OCI-LY7 (cell line): ENCODE measurements around the gene P3H3. TPM values are rescaled to one million over a fixed set of nuclear protein-coding genes. Genes with fewer than 3 reads are reported as not detected.

Source experiments
- BruUV-seq: library from RNA; stranded (reverse); fragments of 400-500 nt; replicated peaks from 2 replicates; lab custom pipeline; 2021; lab: Mats Ljungman, UMichigan
- CTCF ChIA-PET: fragments of 300-600 bp; sonication (Branson Sonifier 250); formaldehyde crosslinking; loops from one replicate; lab custom pipeline; 2022; ENCODE audit warnings: antibody characterized with exemption; ENCODE audit not compliant: unreplicated experiment; lab: Charles Lee
- POLR2A ChIA-PET: fragments of 300-600 bp; sonication (Branson Sonifier 250); formaldehyde crosslinking; loops from one replicate; lab custom pipeline; 2022; ENCODE audit warnings: antibody characterized with exemption; lab: Charles Lee
- DNase-seq: peaks from one replicate; pipeline ENCODE4 v3.0.0-alpha.2; 2015; ENCODE audit warnings: low spot score
- H2AFZ ChIP-seq: fragments of 200-600 bp; sonication (generic), shearing (Covaris generic); 2 replicates; pipeline ENCODE4 v1.6.1; 2014; ENCODE audit warnings: mild to moderate bottlenecking, antibody characterized with exemption, low read length, moderate library complexity
- H3K27ac ChIP-seq: fragments of 200-600 bp; sonication (generic); 2 replicates; pipeline ENCODE4 v1.5.1; 2014; ENCODE audit warnings: mixed run types, low read depth, mild to moderate bottlenecking, moderate library complexity, low read length, inconsistent platforms; ENCODE audit not compliant: poor library complexity, severe bottlenecking
- H3K36me3 ChIP-seq: fragments of 200-600 bp; sonication (generic); 2 replicates; pipeline ENCODE4 v1.6.1; 2014; ENCODE audit warnings: mild to moderate bottlenecking, antibody characterized with exemption, low read length, moderate library complexity, mixed read lengths; ENCODE audit not compliant: insufficient read depth
- H3K4me1 ChIP-seq: fragments of 200-600 bp; sonication (generic); 2 replicates; pipeline ENCODE4 v1.5.1; 2014; ENCODE audit warnings: mild to moderate bottlenecking, low read length; ENCODE audit not compliant: insufficient read depth, poor library complexity, severe bottlenecking
- H3K4me2 ChIP-seq: fragments of 200-600 bp; sonication (generic); 2 replicates; pipeline ENCODE4 v1.6.1; 2014; ENCODE audit warnings: mild to moderate bottlenecking, low read length
- H3K4me3 ChIP-seq: fragments of 200-600 bp; sonication (generic); 2 replicates; pipeline ENCODE4 v1.5.1; 2014; ENCODE audit warnings: mild to moderate bottlenecking, low read depth, low read length; ENCODE audit not compliant: poor library complexity, severe bottlenecking
- H3K79me2 ChIP-seq: fragments of 200-600 bp; sonication (generic); 2 replicates; pipeline ENCODE4 v1.6.1; 2016; ENCODE audit warnings: low read depth, mild to moderate bottlenecking, low read length, moderate library complexity, mixed read lengths; ENCODE audit not compliant: insufficient read depth
- H3K9me2 ChIP-seq: fragments of 200-600 bp; sonication (generic); 2 replicates; pipeline ENCODE4 v1.6.1; 2016; ENCODE audit warnings: mild to moderate bottlenecking, low read length, mixed read lengths; ENCODE audit not compliant: insufficient read depth
- H3K9me3 ChIP-seq: fragments of 200-600 bp; sonication (generic); 2 replicates; pipeline ENCODE4 v1.6.1; 2014; ENCODE audit warnings: mild to moderate bottlenecking, mixed run types, low read length, mixed read lengths
- H4K20me1 ChIP-seq: fragments of 200-600 bp; sonication (generic); 2 replicates; pipeline ENCODE4 v1.6.1; 2014; ENCODE audit warnings: mild to moderate bottlenecking, antibody characterized with exemption, low read length, moderate library complexity, mixed read lengths; ENCODE audit not compliant: insufficient read depth
- CTCF ChIP-seq: fragments of 200-600 bp; sonication (generic); conservative IDR thresholded peaks from 2 replicates; pipeline ENCODE4 v1.5.1; 2014; ENCODE audit warnings: mild to moderate bottlenecking, antibody characterized with exemption, low read length, moderate library complexity, mixed read lengths
- EZH2phosphoT487 ChIP-seq: fragments of 200-600 bp; sonication (generic); IDR thresholded peaks from 2 replicates; pipeline ENCODE4 v1.6.1; 2018; ENCODE audit warnings: low read depth, borderline replicate concordance, mild to moderate bottlenecking, mixed run types, antibody characterized with exemption, low read length, moderate library complexity, mixed read lengths
- intact Hi-C: fragments of 100-400 bp; cut with micrococcal nuclease; formaldehyde crosslinking; loops from one replicate; pipeline ENCODE4 v1.10.0; 2022; ENCODE audit not compliant: unreplicated experiment
- total RNA-seq, 2 experiments: library from RNA; depleted of rRNA in 1 of 2; stranded (reverse); fragments of >200 nt in 1 of 2; shearing (Covaris generic) in 1 of 2; gene quantifications; 2 replicates each; pipeline ENCODE4 v1.2.3, GENCODE V29; 2014 to 2022

Gene P3H3
- total RNA-seq, 2 experiments from 2014 or later: 0.93 to 1.0 TPM

GRCh38 chr12:6795088-6795487 lies 33.1 kb upstream of the P3H3 start:
- intact Hi-C loops: no loop called here
- H3K4me3 ChIP-seq: no peak overlapping the region
- H3K9me2 ChIP-seq: no peaks in the 10 kb centered on the region
- peaks cover 14% of the 10 kb centered on the region for H3K4me1 ChIP-seq
- H4K20me1 ChIP-seq: no peaks in the 10 kb centered on the region
- no peaks in the 10 kb centered on the region for H3K79me2 ChIP-seq
- BruUV-seq: no TSS peak
- no peak overlapping the region for H3K4me2 ChIP-seq
- no peaks in the 10 kb centered on the region for H3K9me3 ChIP-seq
- H3K27ac ChIP-seq: no peak overlapping the region
- no peak for DNase-seq
- H3K36me3 ChIP-seq: no peaks in the 10 kb centered on the region
- POLR2A ChIA-PET: interaction anchor here (0.7 kb wide), 1 partner anchor 216 kb away, joined by 3 read pairs; no protein-coding TSS in a partner anchor
- TF ChIP-seq EZH2phosphoT487 (no peak), CTCF (no peak)
- CTCF ChIA-PET: no interaction called here
- no peak overlapping the region for H2AFZ ChIP-seq

- Histone ChIP-seq H3K4me3 (no peak overlapping the region), H3K36me3 (no peaks in the 10 kb centered on the region), H3K4me1 (peaks cover 14% of the 10 kb centered on the region), H3K27ac (no peak overlapping the region), H3K9me3 (no peaks in the 10 kb centered on the region), H3K4me2 (no peak overlapping the region), H3K79me2 (no peaks in the 10 kb centered on the region), H2AFZ (no peak overlapping the region), H4K20me1 (no peaks in the 10 kb centered on the region), H3K9me2 (no peaks in the 10 kb centered on the region)
- TF ChIP-seq EZH2phosphoT487 (no peak), CTCF (no peak)
- no peak for DNase-seq
- ChIA-PET CTCF (interaction anchor here (0.8 kb wide), 1 partner anchor 16 kb away, joined by 3 read pairs; no protein-coding TSS in a partner anchor), POLR2A (no interaction called here)
- intact Hi-C loops: no loop called here
- no TSS peak for BruUV-seq
Observed at GRCh38 chr12:6796576-6796975, 31.6 kb upstream of the P3H3 start.

GRCh38 chr12:6799147-6799546 lies 29.1 kb upstream of the P3H3 start:
- Histone ChIP-seq H2AFZ (no peak overlapping the region), H4K20me1 (no peaks in the 10 kb centered on the region), H3K9me3 (no peaks in the 10 kb centered on the region), H3K36me3 (no peaks in the 10 kb centered on the region), H3K4me2 (no peak overlapping the region), H3K4me3 (no peak overlapping the region), H3K79me2 (no peaks in the 10 kb centered on the region), H3K27ac (no peak overlapping the region), H3K9me2 (no peaks in the 10 kb centered on the region), H3K4me1 (no peaks in the 10 kb centered on the region)
- intact Hi-C loops: no loop called here
- DNase-seq: no peak
- ChIA-PET CTCF (no interaction called here), POLR2A (no interaction called here)
- no peak for TF ChIP-seq CTCF
- no peak for TF ChIP-seq EZH2phosphoT487
- BruUV-seq: no TSS peak
